H1 (cell line): Measurements from ENCODE around the gene ANAPC16. TPM values are rescaled to one million over a fixed set of nuclear protein-coding genes. Genes with fewer than 3 reads are reported as not detected.

ENCODE experiments used
- CTCF ChIA-PET: fragments of 300-600 bp; sonication (Branson Sonifier 250); formaldehyde crosslinking; loops from one replicate; lab custom pipeline; 2021; ENCODE audit not compliant: partially characterized antibody; lab: Charles Lee
- POLR2A ChIA-PET: fragments of 300-600 bp; sonication (Branson Sonifier 250); formaldehyde crosslinking; loops from one replicate; lab custom pipeline; 2021; ENCODE audit warnings: inconsistent platforms; ENCODE audit not compliant: partially characterized antibody; lab: Charles Lee
- DNase-seq, 2 experiments: peaks; one replicate each; pipeline versions ENCODE4 v3.0.0 to v3.0.0-alpha.2; 2010 to 2022; ENCODE audit warnings: low spot score in 2 of 2, low read depth in 1 of 2, mixed read lengths in 1 of 2
- FAIRE-seq: peaks from 2 replicates; lab custom pipeline; 2011; peaks lifted over from hg19 to GRCh38; lab: Jason Lieb, UNC
- H2AFZ ChIP-seq: 2 replicates; pipeline ENCODE4 v1.8.1; 2012; ENCODE audit warnings: low read length, inconsistent platforms
- H2AK5ac ChIP-seq: 2 replicates; pipeline ENCODE4 v1.6.1; 2013; ENCODE audit warnings: low read depth, low read length
- H2BK120ac ChIP-seq: replicated peaks from 2 replicates; pipeline ENCODE3; 2013; ENCODE audit warnings: low read depth, low read length, inconsistent platforms
- H2BK12ac ChIP-seq: 2 replicates; pipeline ENCODE4 v1.6.1; 2013; ENCODE audit warnings: low read depth, low read length
- H2BK15ac ChIP-seq: 2 replicates; pipeline ENCODE4 v1.6.1; 2013; ENCODE audit warnings: low read length
- H2BK20ac ChIP-seq: 2 replicates; pipeline ENCODE4 v1.6.1; 2013; ENCODE audit warnings: low read length
- H2BK5ac ChIP-seq: 2 replicates; pipeline ENCODE4 v1.6.1; 2013; ENCODE audit warnings: low read depth, low read length
- H3K14ac ChIP-seq: 2 replicates; pipeline ENCODE4 v1.6.1; 2013; ENCODE audit warnings: inconsistent platforms; ENCODE audit not compliant: insufficient read length
- H3K18ac ChIP-seq: 2 replicates; pipeline ENCODE4 v1.6.1; 2013; ENCODE audit warnings: low read length; ENCODE audit errors: extremely low read depth
- H3K23ac ChIP-seq: 2 replicates; pipeline ENCODE4 v1.6.1; 2013; ENCODE audit warnings: inconsistent platforms; ENCODE audit not compliant: insufficient read length
- H3K23me2 ChIP-seq: 2 replicates; pipeline ENCODE4 v1.6.1; 2013; ENCODE audit warnings: low read depth, low read length
- H3K27ac ChIP-seq: 2 replicates; pipeline ENCODE4 v1.6.1; 2011; ENCODE audit warnings: low read depth, low read length, inconsistent platforms
- H3K27me3 ChIP-seq, 4 experiments: replicated peaks in 1 of 4; 1 replicate in 1 of 4; 2 replicates in 3 of 4; pipeline versions ENCODE4 v1.6.1 to v1.8.1; 2011 to 2013; ENCODE audit warnings: low read length in 3 of 4, mild to moderate bottlenecking in 3 of 4, inconsistent platforms in 2 of 4, mixed read lengths in 2 of 4, moderate library complexity in 1 of 4; ENCODE audit not compliant: control insufficient read depth in 3 of 4, insufficient read depth in 3 of 4; ENCODE audit errors: extremely low read depth in 1 of 4
- H3K36me3 ChIP-seq, 4 experiments: 2 replicates each; pipeline versions ENCODE4 v1.6.1 to v1.8.1; 2011 to 2013; ENCODE audit warnings: mild to moderate bottlenecking in 4 of 4, low read length in 3 of 4, moderate library complexity in 2 of 4, control low read depth in 1 of 4, inconsistent platforms in 1 of 4; ENCODE audit not compliant: insufficient read depth in 4 of 4, control insufficient read depth in 2 of 4
- H3K4ac ChIP-seq: replicated peaks from 2 replicates; pipeline ENCODE3; 2013; ENCODE audit warnings: low read length, low read depth, mixed read lengths, inconsistent platforms; ENCODE audit not compliant: insufficient read length
- H3K4me1 ChIP-seq, 4 experiments: replicated peaks in 1 of 4; 1 replicate in 1 of 4; 2 replicates in 3 of 4; pipeline versions ENCODE4 v1.6.1 to v1.8.1; 2011 to 2013; ENCODE audit warnings: low read length in 3 of 4, inconsistent platforms in 2 of 4, mixed read lengths in 1 of 4; ENCODE audit not compliant: insufficient read depth in 4 of 4, control insufficient read depth in 3 of 4
- H3K4me2 ChIP-seq, 2 experiments: 2 replicates each; pipeline versions ENCODE4 v1.6.1 to v1.8.1; 2011 to 2013; ENCODE audit warnings: low read depth in 2 of 2, low read length in 2 of 2, control low read depth in 1 of 2, inconsistent platforms in 1 of 2, mild to moderate bottlenecking in 1 of 2; ENCODE audit not compliant: insufficient read depth in 1 of 2
- H3K4me3 ChIP-seq, 4 experiments: fragments of 200-600, 300-600 bp in 1 of 4; sonication (generic), shearing (Covaris generic), sonication (Bioruptor Twin) in 1 of 4; 2 replicates each; pipeline versions ENCODE4 v1.5.1 to v1.8.1; 2011 to 2016; ENCODE audit warnings: low read length in 4 of 4, low read depth in 3 of 4, control low read depth in 2 of 4, inconsistent platforms in 2 of 4, mild to moderate bottlenecking in 2 of 4, mixed read lengths in 1 of 4, moderate library complexity in 1 of 4; ENCODE audit not compliant: insufficient read depth in 2 of 4; ENCODE audit errors: extremely low read depth in 1 of 4
- H3K56ac ChIP-seq: replicated peaks from 2 replicates; pipeline ENCODE3; 2013; ENCODE audit warnings: low read depth, mild to moderate bottlenecking, mixed read lengths, low read length, inconsistent platforms; ENCODE audit not compliant: insufficient read length
- H3K79me1 ChIP-seq: 2 replicates; pipeline ENCODE4 v1.6.1; 2013; ENCODE audit warnings: low read depth, low read length, control low read depth
- H3K79me2 ChIP-seq, 2 experiments: 2 replicates each; pipeline versions ENCODE4 v1.6.1 to v1.8.1; 2012 to 2013; ENCODE audit warnings: low read length in 2 of 2, mild to moderate bottlenecking in 2 of 2, inconsistent platforms in 1 of 2; ENCODE audit not compliant: insufficient read depth in 2 of 2, control insufficient read depth in 1 of 2
- H3K9ac ChIP-seq, 4 experiments: replicated peaks in 1 of 4; 1 replicate in 1 of 4; 2 replicates in 3 of 4; pipeline versions ENCODE4 v1.6.1 to v1.8.1; 2011 to 2013; ENCODE audit warnings: low read depth in 3 of 4, low read length in 3 of 4, control low read depth in 2 of 4, mild to moderate bottlenecking in 2 of 4, moderate library complexity in 2 of 4, inconsistent platforms in 1 of 4; ENCODE audit errors: extremely low read depth in 1 of 4
- H3K9me3 ChIP-seq, 2 experiments: 2 replicates each; pipeline versions ENCODE4 v1.6.1 to v1.8.1; 2012 to 2013; ENCODE audit warnings: mild to moderate bottlenecking in 2 of 2, moderate library complexity in 2 of 2, control low read depth in 1 of 2, inconsistent platforms in 1 of 2, low read depth in 1 of 2, low read length in 1 of 2, mixed read lengths in 1 of 2; ENCODE audit not compliant: insufficient read depth in 2 of 2
- H4K20me1 ChIP-seq, 2 experiments: replicated peaks in 1 of 2; 2 replicates each; pipeline versions ENCODE3 to v1.8.1; 2011 to 2013; ENCODE audit warnings: inconsistent platforms in 2 of 2, low read length in 2 of 2, mild to moderate bottlenecking in 1 of 2; ENCODE audit not compliant: insufficient read depth in 2 of 2, control insufficient read depth in 1 of 2
- H4K5ac ChIP-seq: 2 replicates; pipeline ENCODE4 v1.6.1; 2013; ENCODE audit warnings: low read length, low read depth, mixed read lengths, inconsistent platforms; ENCODE audit not compliant: insufficient read length
- H4K8ac ChIP-seq: 2 replicates; pipeline ENCODE4 v1.8.0; 2013; ENCODE audit warnings: mild to moderate bottlenecking, moderate library complexity, low read length, inconsistent platforms; ENCODE audit not compliant: insufficient read depth; ENCODE audit errors: extremely low read depth
- H4K91ac ChIP-seq: replicated peaks from 2 replicates; pipeline ENCODE3; 2013; ENCODE audit warnings: low read length, mixed read lengths, inconsistent platforms; ENCODE audit not compliant: insufficient read length
- EGR1 ChIP-seq: IDR thresholded peaks from 2 replicates; pipeline ENCODE4 v1.6.1; 2011; ENCODE audit warnings: low read depth, low read length, borderline replicate concordance
- JUND ChIP-seq: IDR thresholded peaks from 2 replicates; pipeline ENCODE4 v1.6.1; 2011; ENCODE audit warnings: mild to moderate bottlenecking, improper control_type of control experiment, low read length
- YY1 ChIP-seq: IDR thresholded peaks from 2 replicates; pipeline ENCODE4 v1.6.1; 2011; ENCODE audit warnings: low read depth, mild to moderate bottlenecking, low read length
- WGBS, 2 experiments: shearing (Covaris generic) in 1 of 2; methylation state at CpG; one replicate each; pipeline versions ENCODE4 v1.1.6 to v1.1.7; 2013 to 2015; ENCODE audit warnings: low lambda C conversion rate in 2 of 2, mixed read lengths in 2 of 2, inconsistent platforms in 1 of 2, low coverage in 1 of 2, missing lambda C conversion rate in 1 of 2; ENCODE audit not compliant: insufficient replicate concordance in 2 of 2, insufficient coverage in 1 of 2, insufficient read length in 1 of 2; ENCODE audit errors: extremely low coverage in 1 of 2, missing lambda C conversion rate in 1 of 2; 5-methylcytosine and 5-hydroxymethylcytosine counted together
- polyA plus RNA-seq, 7 experiments: library from polyadenylated mRNA; depleted of rRNA in 3 of 7; stranded (reverse) in 5 of 7; unstranded in 2 of 7; fragments of >200 nt in 5 of 7; fragments of 200-250 nt in 2 of 7; gene quantifications; 1 replicate in 5 of 7; 2 replicates in 1 of 7; 4 replicates in 1 of 7; pipeline versions ENCODE4 v1.2.1 to v1.2.3, GENCODE V29; 2011 to 2013; ENCODE audit warnings: missing spikeins in 2 of 7, mixed read lengths in 2 of 7
- total RNA-seq: library from RNA; stranded (reverse); fragmentation: NEBNext Ultra II Directional; extraction: Animal tissue kit (Norgen Biotek cat#: 25700); gene quantifications from 2 replicates; pipeline ENCODE4 v1.2.1, GENCODE V29; 2021
- TF ChIP-seq, protein P1 (sequence below): IDR thresholded peaks from 2 replicates; pipeline ENCODE4 v1.6.1; 2012; ENCODE audit warnings: inconsistent platforms
- TF ChIP-seq, protein P2 (sequence below): IDR thresholded peaks from 2 replicates; pipeline ENCODE4 v1.6.1; 2012; ENCODE audit warnings: inconsistent platforms

Gene ANAPC16
- total and polyA plus RNA-seq, 2 of the 8 experiments (the other 6 are each of a cell fraction or from before 2014, with no cell fraction given): 53.1 to 57.4 TPM

DNA sequence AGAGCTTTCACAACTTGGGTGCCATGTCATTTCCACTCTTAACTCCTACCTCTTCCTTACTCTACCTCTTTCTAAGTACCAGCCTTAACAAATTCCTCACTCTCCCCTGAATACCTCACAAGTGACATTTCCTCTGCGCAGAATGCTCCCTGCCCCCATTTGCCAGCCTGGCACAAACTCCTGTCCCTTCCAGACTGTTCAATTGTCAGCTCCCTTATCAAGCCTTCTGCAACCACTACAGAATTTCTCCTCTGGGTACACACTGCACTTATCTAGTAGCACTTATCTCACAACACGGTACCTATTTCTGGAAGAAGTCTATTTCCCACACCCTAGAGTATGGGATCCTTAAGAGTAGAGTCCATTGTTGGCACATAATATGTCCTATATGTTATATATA lies 39.1 kb upstream of the ANAPC16 start:
- Histone ChIP-seq H3K36me3 (no peaks in the 10 kb centered on the region), H3K23ac (no peak overlapping the region), H2BK120ac (no peak overlapping the region), H2BK20ac (no peak overlapping the region), H2BK15ac (no peak overlapping the region), H3K23me2 (no peaks in the 10 kb centered on the region), H3K27me3 (no peaks in the 10 kb centered on the region), H3K79me2 (no peaks in the 10 kb centered on the region), H3K56ac (no peak overlapping the region), H3K4me3 (no peak overlapping the region), H2AK5ac (no peak overlapping the region), H3K79me1 (no peaks in the 10 kb centered on the region), H4K91ac (no peak overlapping the region), H2BK12ac (no peak overlapping the region), H2AFZ (no peak overlapping the region), H4K20me1 (no peaks in the 10 kb centered on the region), H4K5ac (no peak overlapping the region), H3K27ac (no peak overlapping the region), H3K4me2 (no peak overlapping the region), H3K9me3 (no peaks in the 10 kb centered on the region), H3K4ac (peak overlapping the region; percentile 22), H2BK5ac (no peak overlapping the region), H3K14ac (no peak overlapping the region), H3K4me1 (no peaks in the 10 kb centered on the region), H3K18ac (no peak overlapping the region), H4K8ac (no peak overlapping the region), H3K9ac (no peak overlapping the region)
- 98% methylated on average over 2 of the region's 2 CpGs; no CpG with 5 or more reads in 1 of the 2 experiments for WGBS, 2 experiments
- FAIRE-seq (no peak), DNase-seq (no peak)
- ChIA-PET POLR2A (no interaction called here), CTCF (interaction anchor here (1.0 to 1.6 kb wide), 3 partner anchors 11 to 98 kb away, joined by 3 to 5 read pairs (median 4); no protein-coding TSS in a partner anchor)
- TF ChIP-seq, protein P1, sequence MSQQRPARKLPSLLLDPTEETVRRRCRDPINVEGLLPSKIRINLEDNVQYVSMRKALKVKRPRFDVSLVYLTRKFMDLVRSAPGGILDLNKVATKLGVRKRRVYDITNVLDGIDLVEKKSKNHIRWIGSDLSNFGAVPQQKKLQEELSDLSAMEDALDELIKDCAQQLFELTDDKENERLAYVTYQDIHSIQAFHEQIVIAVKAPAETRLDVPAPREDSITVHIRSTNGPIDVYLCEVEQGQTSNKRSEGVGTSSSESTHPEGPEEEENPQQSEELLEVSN: no peak
- TF ChIP-seq EGR1 (no peak), YY1 (no peak), JUND (no peak)
- TF ChIP-seq, protein P2, sequence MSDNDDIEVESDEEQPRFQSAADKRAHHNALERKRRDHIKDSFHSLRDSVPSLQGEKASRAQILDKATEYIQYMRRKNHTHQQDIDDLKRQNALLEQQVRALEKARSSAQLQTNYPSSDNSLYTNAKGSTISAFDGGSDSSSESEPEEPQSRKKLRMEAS: no peak
